DMS53 (cell line): ENCODE measurements around the gene DAG1.
A peak's percentile ranks its signal among the peaks of the same experiment; 100 is the strongest.

Experiments used
- DNase-seq: peaks from one replicate; lab custom pipeline; 2025; lab: John Stamatoyannopoulos, UW

DAG1 gene

DNA sequence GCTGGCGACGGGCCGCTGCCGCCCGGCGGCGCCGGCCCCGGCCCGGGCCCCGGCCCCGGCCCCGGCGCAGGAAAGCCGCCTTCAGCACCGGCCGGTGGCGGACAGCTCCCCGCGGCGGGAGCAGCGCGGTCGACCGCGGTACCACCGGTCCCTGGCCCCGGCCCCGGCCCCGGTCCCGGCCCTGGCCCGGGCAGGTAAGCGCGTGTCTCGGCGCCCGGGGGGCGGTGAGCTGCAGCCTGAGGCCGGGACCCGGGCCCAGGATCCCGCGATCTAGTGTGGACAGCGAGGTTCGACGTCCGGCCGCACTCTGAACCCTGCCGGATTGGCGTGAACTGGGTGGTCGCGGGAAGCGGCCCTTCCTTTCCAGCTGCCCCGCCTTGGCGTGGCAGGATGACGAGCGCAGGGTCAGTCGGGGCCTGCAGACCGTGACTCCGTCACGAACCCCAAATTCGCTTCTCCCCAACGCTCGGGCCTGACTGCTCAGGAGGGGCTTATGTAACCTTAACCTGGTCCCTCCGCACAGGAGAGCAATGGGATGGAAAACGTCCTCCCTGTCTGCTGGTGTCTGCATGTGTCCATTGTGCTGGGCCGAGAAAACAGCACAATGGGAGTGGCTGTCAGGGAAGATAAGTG is 84.7 kb downstream of the DAG1 start:
- peak; percentile 56 for DNase-seq

- no peak for DNase-seq
Measured at GRCh38 chr3:49556500-49557275, 86.6 kb downstream of the DAG1 start.

DNA sequence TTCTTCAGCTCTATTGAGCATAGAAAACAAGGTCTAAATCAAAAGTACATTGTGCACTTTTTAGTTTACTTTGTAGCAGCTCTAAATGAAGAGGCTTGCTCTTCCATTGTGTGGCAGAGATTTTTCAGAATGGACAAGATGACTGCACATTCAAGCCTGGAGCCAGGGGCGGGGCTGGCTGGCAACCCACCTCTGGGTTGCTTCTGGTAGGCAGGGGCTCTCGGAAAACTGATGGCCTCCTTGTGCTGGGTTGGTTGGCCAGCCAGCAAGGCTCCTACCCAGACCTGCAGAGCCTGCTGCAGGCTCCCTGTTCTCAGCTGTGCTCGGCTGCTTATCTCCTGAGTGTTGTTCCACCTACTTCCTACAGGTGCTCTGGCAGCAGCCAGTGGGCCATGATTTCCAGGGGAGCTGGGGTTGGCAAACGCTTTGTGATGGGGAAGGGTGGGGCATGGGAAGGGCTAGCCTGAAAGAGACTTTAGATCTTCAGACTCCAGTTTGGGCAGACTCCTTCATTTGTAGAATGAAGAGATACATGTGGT is 93.0 kb downstream of the DAG1 start:
- no peak for DNase-seq

DNA sequence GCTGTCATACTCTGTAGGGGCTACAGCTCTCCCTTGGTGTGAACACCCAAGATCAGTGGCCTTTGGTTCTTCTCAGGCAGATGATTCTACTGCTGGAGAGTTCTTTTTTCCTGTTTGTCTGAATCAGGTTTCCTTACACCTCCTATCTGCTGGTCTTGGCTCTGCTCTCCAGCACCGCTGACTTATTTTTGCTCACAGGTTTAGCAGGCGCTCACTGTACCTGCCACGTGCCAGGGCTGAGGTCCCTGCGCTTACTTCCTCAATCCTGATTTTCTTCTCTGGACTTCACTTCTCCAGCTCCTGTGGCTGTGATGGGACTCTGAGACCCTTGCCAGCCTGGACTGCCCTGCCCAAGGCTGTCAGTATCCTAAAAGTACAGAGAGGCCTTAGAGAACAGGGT is 93.7 kb downstream of the DAG1 start:
- no peak for DNase-seq

GRCh38 chr3:49566312-49566711 is 96.2 kb downstream of the DAG1 start:
- no peak for DNase-seq

DNA sequence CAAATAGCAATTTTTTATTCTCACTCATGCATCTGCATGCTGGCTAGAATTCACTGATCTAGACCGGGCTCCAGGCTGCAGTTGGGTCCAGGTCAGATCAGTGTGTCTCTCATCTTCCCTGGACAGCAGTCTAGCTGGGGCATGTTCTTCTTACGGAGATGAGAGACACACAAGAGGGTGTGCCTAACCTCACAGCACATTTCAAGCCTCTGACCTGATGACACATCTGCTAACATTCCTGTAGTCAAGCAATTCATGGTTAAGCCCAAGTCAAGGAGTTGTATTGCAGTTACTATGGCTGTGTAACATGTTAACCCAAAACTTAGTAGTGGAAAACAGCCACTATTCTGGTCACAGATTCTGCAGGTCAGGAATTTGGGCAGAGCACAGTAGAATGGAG is 97.3 kb downstream of the DAG1 start:
- no peak for DNase-seq

- no peak for DNase-seq
Measured at GRCh38 chr3:49568965-49569364, 98.9 kb downstream of the DAG1 start.

DNA sequence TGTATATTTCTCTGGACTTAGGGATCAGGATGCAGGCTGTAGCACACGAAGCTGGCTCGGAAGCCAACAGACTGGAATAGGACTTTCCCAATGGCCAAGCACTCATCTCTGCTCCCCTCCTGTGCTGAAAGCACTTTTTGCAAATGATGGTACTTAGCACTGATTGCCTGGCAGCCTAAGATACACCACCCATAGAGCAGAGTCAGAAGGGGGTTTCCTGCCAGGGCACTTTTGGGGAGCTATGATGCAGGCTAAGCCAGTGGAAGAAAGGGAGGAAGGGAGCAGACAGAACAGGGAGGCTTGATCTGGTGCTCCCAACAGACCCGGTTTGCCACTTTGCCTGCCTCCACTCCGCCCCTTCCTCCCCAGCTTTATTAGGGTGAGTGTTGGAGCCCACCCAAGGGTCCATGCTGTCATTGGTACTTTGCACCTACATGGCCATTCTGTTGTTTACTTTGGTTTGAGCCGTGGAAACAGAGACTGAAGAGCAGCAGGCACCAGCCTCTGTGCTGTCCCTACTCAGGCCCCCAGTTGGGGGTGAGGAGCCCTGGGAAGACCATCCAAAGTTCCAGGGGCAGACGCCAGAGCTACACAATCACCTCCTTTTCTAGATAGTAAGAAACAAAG is 100.1 kb downstream of the DAG1 start:
- DNase-seq: no peak

DNA sequence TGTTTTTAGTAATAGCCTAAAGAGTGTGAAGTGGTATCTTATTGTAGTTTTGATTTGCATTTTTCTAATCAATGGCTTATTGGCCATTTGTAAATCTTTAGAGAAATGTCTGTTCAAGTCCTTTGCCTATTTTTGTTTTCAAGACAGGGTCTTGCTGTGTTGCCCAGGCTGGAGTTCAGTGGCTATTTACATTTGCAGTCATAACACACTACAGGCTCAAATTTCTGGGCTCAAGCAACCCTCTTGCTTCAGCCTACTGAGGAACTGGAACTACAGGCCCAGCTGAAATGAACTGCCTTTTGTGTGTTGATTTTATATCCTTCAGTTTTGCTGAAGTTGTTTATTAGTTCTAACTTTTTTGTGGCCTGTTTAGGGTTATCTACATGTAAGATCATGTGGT is 112.1 kb downstream of the DAG1 start:
- DNase-seq: no peak
